ENCODE measurements around the gene RBPMS2. TPM values are rescaled to one million over a fixed set of nuclear protein-coding genes. Genes with fewer than 3 reads are reported as not detected.

The RBPMS2 gene
- total and polyA plus RNA-seq, 2 of the 4 experiments (the other 2 are of a cell fraction), result 2.8 TPM; not detected in 1

- dilution Hi-C loops (cut with HindIII; ENCODE audit: low sequenced_read_pairs, unreplicated experiment), result no loop called here
- Histone ChIP-seq H3K79me1 (ENCODE audit: low read depth in 1 of 2, low read length in 2 of 2) (peaks cover 21 to 69% of the 10 kb centered on the region in 2 experiments; a peak in 3 of 4 replicates), H3K4me2 (ENCODE audit: low read depth, low read length) (peak overlapping the region; percentile 93), H2AK5ac (ENCODE audit: low read depth, low read length) (no peak overlapping the region), H4K20me1 (ENCODE audit: insufficient read depth, low read length) (peaks cover 60% of the 10 kb centered on the region), H3K9me3 (ENCODE audit: control insufficient read depth, insufficient read depth, low read length) (no peaks in the 10 kb centered on the region), H3K18ac (ENCODE audit: low read depth, low read length) (no peak overlapping the region), H3K23ac (ENCODE audit: low read depth, low read length) (peak overlapping the region; percentile 95; the same call in 1 of the 2 replicates), H2BK5ac (ENCODE audit: low read depth, low read length, poor library complexity, severe bottlenecking) (no peak overlapping the region), H3K56ac (ENCODE audit: extremely low read depth, insufficient read depth, low read length) (no peak overlapping the region), H3K9ac (ENCODE audit: low read depth, low read length) (no peak overlapping the region; the same call in 1 of the 2 replicates), H3K27ac (ENCODE audit: insufficient read depth, low read length) (no peak overlapping the region), H3K4me3 (ENCODE audit: insufficient read depth, low read depth, low read length) (peak overlapping the region; percentile 77; the same call in 1 of the 2 replicates), H2AFZ (replicated peaks; ENCODE audit: low read length, poor library complexity) (no peak overlapping the region), H3K14ac (replicated peaks; ENCODE audit: low read depth, low read length) (no peak overlapping the region), H3K4ac (ENCODE audit: low read depth, low read length) (no peak overlapping the region), H4K8ac (ENCODE audit: low read depth in 2 of 2, low read length in 2 of 2) (no peak overlapping the region), H4K91ac (ENCODE audit: insufficient read depth, low read depth, low read length) (no peak overlapping the region), H3K36me3 (ENCODE audit: control insufficient read depth, insufficient read depth, low read length) (peaks cover 3% of the 10 kb centered on the region; the same call in 1 of the 2 replicates), H2BK15ac (ENCODE audit: low read depth, low read length) (no peak overlapping the region), H3K9me1 (ENCODE audit: insufficient read depth, low read length) (peaks cover 37% of the 10 kb centered on the region), H3K4me1 (ENCODE audit: control insufficient read depth, insufficient read depth, low read length) (peaks cover 27% of the 10 kb centered on the region), H2BK20ac (ENCODE audit: low read depth, low read length) (no peak overlapping the region), H4K5ac (ENCODE audit: low read depth, low read length) (no peak overlapping the region), H2AK9ac (replicated peaks; ENCODE audit: low read depth, low read length, poor library complexity) (no peak overlapping the region), H3K27me3 (ENCODE audit: control insufficient read depth, insufficient read depth, low read length) (no peaks in the 10 kb centered on the region), H2BK120ac (ENCODE audit: low read depth, low read length) (no peak overlapping the region)
- WGBS, 2 experiments (ENCODE audit: extremely low coverage in 2 of 2, insufficient read length in 1 of 2), result 80% methylated on average over 1 of the region's 3 CpGs; no CpG with 5 or more reads in 1 of the 2 experiments
- ChIA-PET CTCF (interaction anchor here (0.7 to 1.6 kb wide), 3 partner anchors 14 to 27 kb away, joined by 3 to 6 read pairs (median 4); no protein-coding TSS in a partner anchor), POLR2A (ENCODE audit: unreplicated experiment) (interaction anchor here (0.8 kb wide), 1 partner anchor 21 kb away, joined by 3 read pairs; no protein-coding TSS in a partner anchor)
- intact Hi-C loops (cut with micrococcal nuclease), result no loop called here
- BruUV-seq (replicated peaks), result no TSS peak
- ATAC-seq (ENCODE audit: low read depth), result no peak
- in situ Hi-C loops (cut with MboI; ENCODE audit: low sequenced_read_pairs), result no loop called here
- TF ChIP-seq ELK1 (IDR thresholded peaks at IDR 0.05; ENCODE audit: borderline replicate concordance, low read depth, low read length) (no peak), USF2 (IDR thresholded peaks at IDR 0.05; ENCODE audit: low read depth, low read length) (no peak), MAFK (IDR thresholded peaks at IDR 0.05; ENCODE audit: low read depth, low read length) (no peak), MXI1 (IDR thresholded peaks at IDR 0.05; ENCODE audit: borderline replicate concordance, low read depth, low read length) (no peak), SMC3 (IDR thresholded peaks at IDR 0.05; ENCODE audit: low read depth, low read length) (no peak), RFX5 (IDR thresholded peaks at IDR 0.05; ENCODE audit: low read depth, low read length) (no peak)
- no peak for DNase-seq
Observed at GRCh38 chr15:64701051-64701450, 74.3 kb downstream of the RBPMS2 start.

Data from IMR-90 (cell line).